HG03066 (cell line): ENCODE data around the gene SHMT2.

Experiments used
- ATAC-seq: cut with Tn5 transposase; IDR thresholded peaks from one replicate; pipeline ENCODE4 v1.9.1; 2021; ENCODE audit warnings: low read depth; ENCODE audit not compliant: unreplicated experiment

SHMT2 gene

DNA sequence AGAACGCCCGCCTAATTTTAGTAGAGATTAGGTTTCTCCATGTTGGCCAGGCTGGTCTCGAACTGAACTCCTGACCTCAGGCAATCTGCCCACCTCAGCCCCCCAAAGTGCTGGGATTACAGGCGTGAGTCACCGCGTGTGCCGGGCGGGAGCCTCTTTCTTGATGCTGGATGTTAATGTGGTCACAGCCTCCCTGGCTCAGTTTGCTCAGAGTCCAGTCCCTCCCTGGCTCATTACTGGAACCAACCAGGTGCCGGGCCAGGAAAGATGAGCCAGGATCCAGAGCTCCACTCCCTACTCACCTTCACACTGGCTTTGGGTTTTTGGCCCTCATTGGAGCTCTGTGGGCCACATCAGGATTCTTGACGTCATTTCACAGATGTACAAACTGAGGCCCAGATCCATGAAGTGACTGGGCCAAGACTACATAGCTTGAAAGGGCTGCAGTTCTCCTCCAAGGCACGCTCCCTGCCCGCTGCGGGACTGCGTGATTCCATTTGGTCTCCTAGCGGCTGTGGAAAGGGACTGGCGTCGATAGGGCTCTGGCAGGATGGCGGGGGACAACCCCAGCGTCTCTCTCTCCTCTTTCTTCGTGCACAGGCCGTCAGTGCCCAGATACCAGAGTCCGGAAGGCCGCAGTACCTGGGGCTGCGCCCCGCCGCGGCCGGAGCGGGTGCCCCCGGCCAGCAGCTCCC, 5.1 kb upstream of the SHMT2 start:
- ATAC-seq: no peak

DNA sequence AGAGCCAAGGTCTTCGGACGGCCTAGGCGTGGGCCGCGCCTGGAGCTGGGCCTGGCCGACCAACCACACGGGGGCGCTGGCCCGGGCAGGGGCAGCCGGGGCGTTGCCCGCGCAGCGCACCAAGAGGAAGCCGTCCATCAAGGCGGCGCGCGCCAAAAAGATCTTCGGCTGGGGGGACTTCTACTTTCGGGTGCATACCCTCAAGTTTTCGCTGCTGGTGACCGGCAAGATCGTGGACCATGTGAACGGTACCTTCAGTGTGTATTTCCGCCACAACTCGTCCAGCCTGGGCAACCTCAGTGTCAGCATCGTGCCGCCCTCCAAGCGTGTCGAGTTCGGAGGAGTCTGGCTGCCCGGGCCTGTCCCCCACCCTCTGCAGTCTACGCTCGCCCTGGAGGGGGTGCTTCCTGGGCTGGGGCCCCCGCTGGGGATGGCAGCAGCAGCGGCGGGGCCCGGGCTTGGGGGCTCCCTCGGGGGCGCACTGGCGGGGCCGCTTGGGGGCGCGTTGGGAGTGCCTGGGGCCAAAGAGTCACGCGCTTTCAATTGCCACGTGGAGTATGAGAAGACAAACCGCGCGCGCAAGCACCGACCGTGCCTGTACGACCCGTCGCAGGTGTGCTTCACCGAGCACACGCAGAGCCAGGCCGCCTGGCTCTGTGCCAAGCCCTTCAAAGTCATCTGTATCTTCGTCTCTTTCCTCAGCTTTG, 4.4 kb upstream of the SHMT2 start:
- no peak for ATAC-seq

DNA sequence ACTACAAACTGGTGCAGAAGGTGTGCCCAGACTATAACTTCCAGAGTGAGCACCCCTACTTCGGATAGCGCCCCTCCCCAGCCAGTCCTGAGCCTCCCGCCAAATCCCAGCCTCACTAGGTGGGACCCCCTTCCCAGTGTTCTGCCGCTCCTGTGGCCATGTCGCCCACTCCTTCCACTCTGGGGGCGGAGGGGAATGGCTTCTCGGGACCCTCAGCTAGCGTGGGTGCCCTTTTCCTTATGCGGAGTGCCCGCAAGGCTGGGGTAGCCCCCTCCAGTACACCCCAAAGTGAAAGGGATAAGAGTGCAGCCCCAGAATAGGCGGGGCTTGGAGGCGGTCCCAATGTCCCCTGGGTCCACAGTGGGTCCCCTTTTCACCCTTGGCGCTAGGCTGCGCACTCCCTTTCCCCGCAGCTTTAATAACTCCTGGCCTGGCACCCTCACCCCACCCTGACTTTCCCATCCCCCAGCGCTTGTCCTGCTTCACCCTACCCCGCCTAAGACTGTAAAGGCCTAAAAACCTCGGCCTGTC, 3.8 kb upstream of the SHMT2 start:
- ATAC-seq: no peak

DNA sequence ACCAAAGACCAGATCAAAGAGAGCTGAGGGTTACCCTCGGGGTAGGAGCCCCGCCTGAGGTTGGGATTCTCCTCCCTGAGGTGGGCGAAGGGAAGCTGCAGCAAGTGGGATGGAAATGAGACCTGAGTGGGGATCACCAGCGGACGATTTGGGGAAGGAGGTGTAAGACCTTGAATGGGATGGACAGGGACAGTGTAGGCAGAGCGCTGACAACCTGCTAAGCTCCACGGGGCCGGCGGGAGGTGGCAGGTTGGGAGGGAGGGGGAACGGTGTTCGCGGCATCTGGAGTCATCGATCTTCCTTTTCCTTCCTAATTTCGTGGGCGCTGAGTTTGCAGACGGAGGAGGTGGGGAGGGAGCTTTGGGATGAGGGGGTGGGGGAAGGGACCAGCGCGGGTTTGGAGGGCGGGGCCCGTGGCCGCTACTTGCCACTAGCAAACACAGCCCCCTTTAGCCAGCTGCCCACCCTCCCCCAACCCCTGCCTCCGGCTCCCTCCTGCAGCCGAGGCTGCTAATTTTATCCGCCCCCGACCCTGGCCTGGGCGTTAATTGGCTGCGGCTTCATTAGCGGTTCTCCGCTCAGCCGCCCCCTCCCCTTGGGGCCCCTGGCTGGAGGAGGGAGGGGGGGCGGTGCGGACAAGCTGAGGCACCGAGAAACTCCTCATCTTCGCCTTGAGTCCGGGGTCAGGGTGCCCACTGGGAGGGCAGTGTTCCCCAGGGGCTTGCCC, 2.8 kb upstream of the SHMT2 start:
- no peak for ATAC-seq

DNA sequence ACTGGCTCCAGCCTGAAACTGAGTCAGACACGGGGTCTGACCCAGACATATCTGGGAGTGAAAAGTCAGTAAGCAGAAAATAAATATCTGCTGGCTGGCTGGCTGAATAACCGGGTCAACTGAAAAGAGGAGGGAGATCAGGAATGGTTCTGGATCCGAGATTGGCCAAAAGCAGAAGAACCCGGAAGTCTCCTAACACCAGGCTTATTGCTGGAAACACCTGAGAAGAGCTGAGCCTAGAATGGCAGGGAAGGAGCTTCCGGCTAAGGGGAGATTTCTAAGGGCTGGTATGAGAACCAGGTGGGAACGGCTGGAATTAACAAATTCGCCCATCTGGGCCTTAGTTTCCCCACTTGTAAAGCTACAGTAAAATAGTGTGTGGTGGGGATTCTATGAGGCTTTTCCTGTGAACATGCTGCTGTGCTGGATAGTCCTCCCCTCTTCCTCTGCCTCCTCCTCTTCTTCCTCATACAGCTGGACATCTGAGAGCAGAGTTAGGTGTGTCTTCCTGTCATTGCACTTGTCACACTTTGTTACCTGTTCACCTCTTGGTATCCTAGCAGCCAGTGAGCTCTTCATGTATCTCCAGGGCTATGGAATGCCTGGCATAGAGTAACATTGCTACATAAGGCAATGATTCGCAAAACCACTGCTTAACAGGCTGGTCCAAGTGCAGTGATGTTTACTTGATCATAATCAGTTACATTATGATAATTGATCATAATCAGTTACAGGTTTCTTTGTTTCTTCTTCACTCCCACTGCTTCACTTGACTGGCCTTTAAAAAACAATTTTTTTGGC, 2.0 kb upstream of the SHMT2 start:
- no peak for ATAC-seq

DNA sequence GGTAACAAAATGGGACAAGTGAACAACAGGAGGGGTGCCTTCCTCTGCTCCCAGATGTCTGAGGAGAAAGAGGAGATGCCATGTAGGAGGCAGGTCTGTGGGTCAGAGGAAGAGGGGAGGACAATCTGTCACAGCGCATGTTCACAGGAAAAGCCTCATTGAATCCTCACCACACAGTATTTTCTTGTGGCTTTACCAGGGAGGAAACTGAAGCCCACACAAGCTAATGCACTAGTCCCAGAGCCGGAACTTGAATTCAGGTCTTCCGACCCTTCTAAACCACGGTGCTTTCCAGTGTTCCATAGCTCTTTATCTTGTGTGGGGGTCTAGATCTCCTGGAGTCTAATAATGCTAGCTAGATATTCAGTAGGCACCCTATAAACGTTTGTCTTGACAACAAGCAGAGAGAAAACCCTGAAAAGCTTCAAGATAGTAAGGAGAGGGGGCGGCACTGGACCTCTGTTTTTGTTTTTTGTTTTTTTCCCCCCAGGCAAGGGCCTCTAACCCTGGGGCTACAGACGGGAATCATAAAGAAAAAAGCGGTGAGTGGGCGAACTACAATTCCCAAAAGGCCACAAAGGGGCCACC, 371 bp upstream of the SHMT2 start:
- ATAC-seq: peak; percentile 10

DNA sequence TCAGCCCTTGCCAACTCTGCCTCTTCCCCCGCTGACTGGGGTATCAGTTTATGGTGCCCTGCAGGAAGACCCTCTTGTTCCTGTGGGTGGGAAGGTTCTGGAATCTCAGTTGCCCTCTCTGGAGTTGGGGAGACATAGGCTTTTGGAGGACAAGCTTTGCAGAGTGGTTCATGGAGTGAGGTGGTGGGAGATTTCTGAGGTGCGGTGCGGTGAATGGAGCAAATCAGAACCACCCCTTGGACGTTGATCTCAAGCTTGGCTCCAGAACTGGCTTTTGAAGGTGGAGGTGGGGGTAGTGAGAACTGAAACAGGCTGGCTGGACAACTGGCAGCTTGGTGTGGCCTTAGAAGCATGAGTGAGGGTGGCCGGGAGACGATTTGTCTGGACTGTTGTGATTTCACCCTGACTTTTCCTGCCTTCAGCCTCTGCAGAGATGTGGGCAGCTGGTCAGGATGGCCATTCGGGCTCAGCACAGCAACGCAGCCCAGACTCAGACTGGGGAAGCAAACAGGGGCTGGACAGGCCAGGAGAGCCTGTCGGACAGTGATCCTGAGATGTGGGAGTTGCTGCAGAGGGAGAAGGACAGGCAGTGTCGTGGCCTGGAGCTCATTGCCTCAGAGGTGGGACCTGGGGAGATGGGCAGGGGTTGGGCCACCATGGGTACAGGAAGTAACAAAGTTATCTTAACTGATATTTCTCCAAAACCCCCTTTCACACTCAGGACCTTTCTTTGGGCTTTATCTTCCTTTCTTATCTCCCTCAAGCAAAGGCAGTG, 1.1 kb downstream of the SHMT2 start:
- ATAC-seq: no peak

DNA sequence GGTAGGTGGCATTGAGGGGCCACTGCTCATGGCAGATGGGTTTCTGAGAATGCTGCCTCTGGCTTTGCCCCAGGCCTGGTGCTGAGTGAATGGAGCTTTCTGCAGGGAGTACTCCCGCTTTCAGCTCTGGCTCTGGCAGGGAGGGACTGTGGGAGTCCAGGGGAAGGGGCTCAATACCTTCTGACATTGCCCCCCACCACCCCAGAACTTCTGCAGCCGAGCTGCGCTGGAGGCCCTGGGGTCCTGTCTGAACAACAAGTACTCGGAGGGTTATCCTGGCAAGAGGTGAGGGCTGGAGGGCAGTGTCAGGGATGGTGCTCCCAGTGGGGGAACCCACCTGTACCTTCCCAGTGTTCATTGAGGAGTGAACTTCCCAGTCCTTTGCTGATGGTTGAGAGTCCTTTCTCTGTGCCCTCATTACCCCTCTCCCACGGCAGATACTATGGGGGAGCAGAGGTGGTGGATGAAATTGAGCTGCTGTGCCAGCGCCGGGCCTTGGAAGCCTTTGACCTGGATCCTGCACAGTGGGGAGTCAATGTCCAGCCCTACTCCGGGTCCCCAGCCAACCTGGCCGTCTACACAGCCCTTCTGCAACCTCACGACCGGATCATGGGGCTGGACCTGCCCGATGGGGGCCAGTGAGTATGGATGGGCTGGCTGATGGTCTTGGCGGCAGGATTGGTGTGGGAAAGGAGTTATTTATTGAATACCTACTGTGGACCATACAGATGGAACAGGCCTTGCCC, 1.9 kb downstream of the SHMT2 start:
- no peak for ATAC-seq

DNA sequence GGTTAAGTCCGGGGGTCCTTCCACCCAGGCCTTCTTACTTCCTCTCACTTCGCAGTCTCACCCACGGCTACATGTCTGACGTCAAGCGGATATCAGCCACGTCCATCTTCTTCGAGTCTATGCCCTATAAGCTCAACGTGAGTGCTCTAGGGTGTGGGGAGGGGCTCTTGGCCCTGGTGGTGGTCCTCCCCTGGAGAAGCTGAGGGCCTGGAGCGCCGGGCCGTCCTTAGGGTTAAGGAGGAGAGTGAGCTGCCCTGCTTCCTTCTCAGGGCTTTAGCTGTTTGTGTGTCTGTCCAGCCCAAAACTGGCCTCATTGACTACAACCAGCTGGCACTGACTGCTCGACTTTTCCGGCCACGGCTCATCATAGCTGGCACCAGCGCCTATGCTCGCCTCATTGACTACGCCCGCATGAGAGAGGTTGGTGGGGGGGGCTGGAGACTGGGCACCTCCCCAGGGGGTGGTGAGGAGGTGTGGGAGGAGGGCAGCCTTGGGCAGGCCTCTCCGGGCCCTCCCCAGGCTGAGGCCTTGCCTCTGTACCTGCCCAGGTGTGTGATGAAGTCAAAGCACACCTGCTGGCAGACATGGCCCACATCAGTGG, 2.7 kb downstream of the SHMT2 start:
- ATAC-seq: no peak

DNA sequence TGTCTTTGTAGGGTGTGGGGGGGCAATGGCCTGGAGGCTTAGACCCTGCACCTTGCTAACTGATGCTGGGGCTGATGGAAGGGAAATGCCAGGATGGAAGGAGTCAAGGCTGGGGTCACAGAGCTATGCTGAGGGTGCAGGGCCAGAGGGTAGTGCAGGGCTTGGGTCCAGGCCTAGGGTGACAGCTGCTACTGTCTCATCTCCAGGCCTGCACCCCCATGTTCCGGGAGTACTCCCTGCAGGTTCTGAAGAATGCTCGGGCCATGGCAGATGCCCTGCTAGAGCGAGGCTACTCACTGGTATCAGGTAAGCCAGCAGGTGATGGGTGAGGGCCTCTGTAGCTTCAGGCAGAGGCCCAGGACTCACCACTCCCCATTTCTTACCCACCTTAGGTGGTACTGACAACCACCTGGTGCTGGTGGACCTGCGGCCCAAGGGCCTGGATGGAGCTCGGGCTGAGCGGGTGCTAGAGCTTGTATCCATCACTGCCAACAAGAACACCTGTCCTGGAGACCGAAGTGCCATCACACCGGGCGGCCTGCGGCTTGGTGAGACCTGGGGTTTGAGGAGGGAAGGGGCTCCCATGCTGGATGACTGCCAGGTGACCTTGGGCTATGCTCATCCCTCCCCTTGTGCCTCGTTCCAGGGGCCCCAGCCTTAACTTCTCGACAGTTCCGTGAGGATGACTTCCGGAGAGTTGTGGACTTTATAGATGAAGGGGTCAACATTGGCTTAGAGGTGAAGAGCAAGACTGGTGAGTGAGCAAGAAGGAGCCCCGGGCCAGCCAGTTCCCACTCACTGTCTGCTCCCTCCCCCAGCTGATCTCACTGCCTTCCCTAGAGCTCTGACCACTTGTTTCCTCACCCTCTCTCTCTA, 4.1 kb downstream of the SHMT2 start:
- no peak for ATAC-seq

DNA sequence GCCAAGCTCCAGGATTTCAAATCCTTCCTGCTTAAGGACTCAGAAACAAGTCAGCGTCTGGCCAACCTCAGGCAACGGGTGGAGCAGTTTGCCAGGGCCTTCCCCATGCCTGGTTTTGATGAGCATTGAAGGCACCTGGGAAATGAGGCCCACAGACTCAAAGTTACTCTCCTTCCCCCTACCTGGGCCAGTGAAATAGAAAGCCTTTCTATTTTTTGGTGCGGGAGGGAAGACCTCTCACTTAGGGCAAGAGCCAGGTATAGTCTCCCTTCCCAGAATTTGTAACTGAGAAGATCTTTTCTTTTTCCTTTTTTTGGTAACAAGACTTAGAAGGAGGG, 4.7 kb downstream of the SHMT2 start:
- no peak for ATAC-seq

DNA sequence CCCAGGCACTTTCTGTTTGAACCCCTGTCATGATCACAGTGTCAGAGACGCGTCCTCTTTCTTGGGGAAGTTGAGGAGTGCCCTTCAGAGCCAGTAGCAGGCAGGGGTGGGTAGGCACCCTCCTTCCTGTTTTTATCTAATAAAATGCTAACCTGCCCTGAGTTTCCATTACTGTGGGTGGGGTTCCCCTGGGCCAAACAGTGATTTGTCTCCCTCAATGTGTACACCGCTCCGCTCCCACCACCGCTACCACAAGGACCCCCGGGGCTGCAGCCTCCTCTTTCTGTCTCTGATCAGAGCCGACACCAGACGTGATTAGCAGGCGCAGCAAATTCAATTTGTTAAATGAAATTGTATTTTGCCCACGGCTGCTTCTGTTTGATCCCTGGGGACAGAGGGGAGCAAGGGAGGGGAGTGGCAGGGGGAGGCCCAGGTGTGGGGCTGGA, 5.1 kb downstream of the SHMT2 start:
- no peak for ATAC-seq

DNA sequence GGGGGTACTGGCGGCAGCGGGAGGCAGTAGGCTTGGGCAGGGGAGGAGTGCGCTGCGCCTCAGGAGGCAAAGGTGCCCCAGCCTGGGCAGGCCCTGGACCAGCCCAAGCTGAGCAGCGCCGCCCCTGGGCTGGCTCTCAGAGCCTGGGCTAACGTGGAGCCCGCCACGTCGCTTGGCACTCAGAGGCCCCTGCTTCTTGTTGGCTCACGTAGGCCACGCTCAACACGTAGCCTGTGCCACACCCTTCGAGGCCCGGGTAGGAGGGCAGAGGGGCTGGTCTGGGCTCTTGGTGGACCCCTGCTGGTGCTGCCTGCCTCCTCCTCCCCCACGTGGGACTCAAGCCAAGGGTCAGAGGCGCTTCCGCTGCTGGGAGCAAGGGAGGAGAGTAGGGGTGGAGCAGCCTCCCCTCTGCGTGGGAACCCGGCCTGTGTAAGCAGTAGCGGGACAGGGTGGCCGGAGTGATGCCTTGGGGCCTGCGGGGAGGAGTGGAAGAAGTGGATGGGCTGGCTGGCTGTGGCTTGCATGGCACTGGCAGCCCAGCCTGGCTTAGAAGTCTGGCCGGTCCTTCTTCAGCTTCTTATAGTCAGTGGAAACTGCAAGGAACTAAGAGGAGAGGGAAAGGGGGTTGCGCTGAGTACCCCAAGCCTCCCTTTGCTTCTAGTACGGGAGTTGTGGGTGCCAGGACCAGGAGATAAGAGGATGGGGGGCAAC, 5.7 kb downstream of the SHMT2 start:
- ATAC-seq: no peak

DNA sequence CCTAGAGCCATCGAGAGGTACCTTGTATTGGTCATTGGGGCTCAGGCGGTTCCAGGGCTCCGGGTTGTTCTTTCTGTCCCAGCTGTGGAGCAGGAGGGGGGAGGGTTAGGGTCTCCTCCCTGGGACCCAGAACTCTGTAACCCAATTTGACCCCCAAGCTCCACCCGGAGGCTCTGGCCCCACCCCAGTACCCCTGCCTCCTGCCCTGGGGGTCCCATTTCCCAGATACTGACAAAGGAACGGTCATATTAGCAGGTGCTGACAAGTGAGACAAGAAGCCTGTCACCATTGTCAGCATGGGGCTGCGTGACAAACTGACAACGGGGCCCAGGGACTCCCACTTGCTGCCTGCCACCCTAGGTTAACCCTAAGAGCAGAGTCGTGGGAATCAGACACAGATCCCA, 6.2 kb downstream of the SHMT2 start:
- no peak for ATAC-seq

DNA sequence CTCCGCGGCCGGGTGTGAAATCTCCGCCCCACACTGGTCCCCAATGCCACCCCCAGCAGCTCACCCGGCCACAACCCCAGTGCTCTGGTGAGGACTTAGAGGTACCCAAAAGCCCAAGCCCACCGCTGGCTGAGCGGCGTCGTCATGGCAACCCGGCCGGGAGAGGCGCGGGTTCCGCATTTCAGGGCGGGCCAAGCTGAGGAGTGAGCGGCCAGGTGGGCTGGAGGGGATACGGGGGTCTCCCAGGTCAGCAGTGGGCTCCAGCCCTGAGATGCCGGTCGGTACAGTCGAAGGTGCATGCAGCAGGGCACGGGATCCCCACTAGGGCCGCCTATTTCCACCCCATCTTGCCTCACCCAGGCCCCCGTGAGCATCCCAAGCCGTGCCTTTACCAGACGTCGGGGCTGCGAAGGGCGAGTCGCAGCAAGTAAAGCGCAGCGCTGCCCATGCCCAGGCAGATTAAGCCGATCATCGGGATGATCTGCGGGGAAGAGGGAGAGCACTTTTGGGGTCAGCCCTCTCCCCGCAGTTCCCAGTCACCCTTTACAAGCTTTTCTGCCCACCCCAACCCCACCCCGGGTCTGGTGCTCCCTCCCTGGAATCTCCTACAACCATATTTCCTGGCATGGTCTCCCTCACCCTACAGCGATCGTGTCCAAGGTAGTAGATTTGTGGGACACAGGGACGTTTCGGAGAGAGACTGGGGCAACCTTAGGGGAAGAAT, 6.9 kb downstream of the SHMT2 start:
- ATAC-seq: no peak

DNA sequence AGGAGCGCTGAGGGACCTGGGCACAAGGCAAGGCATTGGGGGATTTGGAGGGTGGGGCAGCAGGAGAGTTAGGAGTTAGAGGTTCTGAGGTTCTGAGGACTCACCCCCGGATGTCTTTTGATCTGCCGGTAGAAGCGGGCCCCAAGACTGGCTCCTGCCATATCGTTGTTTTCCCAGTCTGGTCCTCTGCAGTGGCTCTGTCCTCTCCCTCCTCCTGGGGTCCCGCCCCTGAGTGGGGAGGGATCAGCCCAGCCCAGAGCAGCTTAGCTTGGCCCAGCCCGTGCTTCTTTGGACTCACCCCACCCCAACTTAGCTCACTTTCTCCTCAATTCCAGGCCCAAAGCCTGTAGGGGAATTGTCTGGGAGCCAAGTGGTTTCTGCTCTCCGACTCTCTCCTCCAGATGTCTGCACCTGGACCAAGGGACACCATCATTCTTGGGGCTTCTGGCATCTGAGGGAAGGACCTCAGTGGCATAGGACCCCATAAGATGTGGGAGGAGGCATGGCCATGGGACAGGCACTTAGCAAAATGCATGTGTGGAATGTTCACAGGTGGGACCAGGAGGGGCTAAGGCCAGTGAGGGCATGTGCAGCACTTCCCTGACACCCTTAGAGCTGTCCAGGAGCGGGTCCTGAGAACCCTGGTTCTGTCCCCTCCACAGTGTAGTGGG, 7.5 kb downstream of the SHMT2 start:
- ATAC-seq: no peak
